Effector memory CD8-positive, alpha-beta T cell (primary cell): ENCODE data around the gene EPS8L2.
"Not testable (repeated sequence)": the region's sequence is repeated elsewhere in the genome, so short reads cannot be mapped to it uniquely, and the experiment has no call there.

Experiments used
- ATAC-seq: fragments of 150-1000 bp; cut with Tn5 transposase; replicated peaks from 2 replicates; pipeline ENCODE4 v1.10.0; 2021; ENCODE audit warnings: mild to moderate bottlenecking, moderate library complexity
- DNase-seq, 3 experiments: peaks; one replicate each; pipeline ENCODE4 v3.0.0; 2021
- H3K27ac Mint-ChIP-seq, 2 donors: one replicate each; pipeline ENCODE4 v1.8.0; 2022; ENCODE audit warnings: mild to moderate bottlenecking in 2 of 2, mixed read lengths in 2 of 2, moderate library complexity in 2 of 2
- H3K27me3 Mint-ChIP-seq, 2 donors: one replicate each; pipeline ENCODE4 v1.8.0; 2022; ENCODE audit warnings: mixed read lengths in 2 of 2
- H3K36me3 Mint-ChIP-seq: one replicate; pipeline ENCODE4 v1.8.0; 2022; ENCODE audit warnings: mild to moderate bottlenecking, moderate library complexity, mixed read lengths; ENCODE audit not compliant: insufficient read depth
- H3K4me1 Mint-ChIP-seq, 2 donors: one replicate each; pipeline ENCODE4 v1.8.0; 2022; ENCODE audit warnings: low read depth in 2 of 2, mixed read lengths in 2 of 2
- H3K4me3 Mint-ChIP-seq, 2 donors: one replicate each; pipeline ENCODE4 v1.8.0; 2022; ENCODE audit warnings: mild to moderate bottlenecking in 2 of 2, mixed read lengths in 2 of 2, moderate library complexity in 2 of 2
- H3K9me3 Mint-ChIP-seq, 2 donors: one replicate each; pipeline ENCODE4 v1.8.0; 2022; ENCODE audit warnings: mixed read lengths in 2 of 2

Gene EPS8L2

GRCh38 chr11:727859-728748 is 22.1 kb downstream of the EPS8L2 start:
- Mint-ChIP-seq H3K27ac (no peak overlapping the region), H3K36me3 (peaks cover 3% of the 10 kb centered on the region), H3K27me3 (peaks cover 4 to 5% of the 10 kb centered on the region in 2 donors), H3K9me3 (no peaks in the 10 kb centered on the region), H3K4me1 (peaks cover 3 to 7% of the 10 kb centered on the region in 2 donors), H3K4me3 (peak overlapping the region in 1 of 2 donors; percentile 74)
- ATAC-seq (peak; percentile 76), DNase-seq (peak; percentile 76 to 78 (median 78))

DNA sequence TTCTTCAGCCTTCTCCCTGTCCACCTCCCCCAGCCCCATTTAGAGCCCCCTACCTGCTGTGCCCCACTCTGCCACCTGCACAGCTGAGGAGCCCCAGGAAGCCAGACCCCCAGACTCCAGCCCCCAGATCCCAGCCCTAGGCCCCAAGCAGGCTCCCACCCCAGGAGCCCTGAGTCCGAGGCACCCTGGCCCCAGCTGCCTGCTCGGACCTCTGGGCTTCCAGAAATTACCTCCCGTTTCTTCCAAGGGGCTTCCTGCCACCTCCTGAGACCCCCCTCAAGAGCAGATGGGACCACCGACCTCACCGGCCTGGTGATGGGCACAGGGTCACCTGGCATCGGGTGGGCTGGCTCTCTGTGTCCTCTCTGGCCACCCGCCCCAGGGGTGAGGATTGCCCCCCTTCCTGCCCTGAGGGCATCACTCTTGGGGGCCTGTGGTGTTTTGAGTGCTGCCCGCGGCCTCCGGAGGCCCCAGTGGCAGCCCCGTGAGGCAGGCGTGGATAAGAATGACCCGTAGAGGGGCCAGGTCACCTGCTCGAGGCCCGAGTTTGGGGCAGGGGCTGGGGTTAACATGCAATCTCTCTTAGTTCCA is 23.0 kb downstream of the EPS8L2 start:
- Mint-ChIP-seq H3K4me1 (peaks cover 0 to 5% of the 10 kb centered on the region in 2 donors), H3K27ac (no peak overlapping the region), H3K27me3 (no peaks in the 10 kb centered on the region), H3K4me3 (no peak overlapping the region), H3K9me3 (no peaks in the 10 kb centered on the region), H3K36me3 (peaks cover 3% of the 10 kb centered on the region)
- ATAC-seq: no peak
- DNase-seq: no peak

DNA sequence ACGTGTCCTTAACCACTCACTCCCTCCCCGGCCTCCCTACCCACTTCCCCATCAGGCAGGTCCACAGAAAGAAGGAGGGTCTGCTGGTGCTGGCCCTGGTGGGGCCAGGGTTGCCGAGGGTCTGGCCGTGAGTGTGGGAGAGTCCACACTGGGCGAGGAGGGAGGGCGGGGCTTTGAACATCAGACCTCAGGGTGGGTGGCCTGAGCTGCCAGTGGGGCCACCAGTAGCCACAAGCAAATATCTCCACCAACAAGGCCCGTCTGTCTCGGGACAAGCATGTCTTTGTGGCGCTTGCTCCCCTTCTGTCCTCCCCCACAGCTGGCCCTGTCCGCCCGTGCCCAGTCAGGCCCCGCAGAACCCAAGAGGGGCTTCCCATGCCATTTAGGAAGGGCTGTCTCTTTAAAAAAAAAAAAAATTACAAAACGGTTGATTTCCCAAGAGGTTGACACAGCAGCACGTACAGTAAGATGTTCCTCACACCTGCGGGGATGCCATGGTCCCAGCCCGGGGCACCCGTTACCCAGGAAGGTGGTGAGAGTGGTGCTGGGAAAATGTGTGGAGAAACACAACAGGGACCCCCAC is 23.6 kb downstream of the EPS8L2 start:
- H3K36me3 Mint-ChIP-seq: peaks cover 3% of the 10 kb centered on the region
- H3K4me1 Mint-ChIP-seq: peaks cover 0 to 5% of the 10 kb centered on the region in 2 donors
- no peak overlapping the region for H3K4me3 Mint-ChIP-seq
- ATAC-seq (no peak), DNase-seq (no peak)
- H3K27me3 Mint-ChIP-seq: no peaks in the 10 kb centered on the region
- no peaks in the 10 kb centered on the region for H3K9me3 Mint-ChIP-seq
- no peak overlapping the region for H3K27ac Mint-ChIP-seq

DNA sequence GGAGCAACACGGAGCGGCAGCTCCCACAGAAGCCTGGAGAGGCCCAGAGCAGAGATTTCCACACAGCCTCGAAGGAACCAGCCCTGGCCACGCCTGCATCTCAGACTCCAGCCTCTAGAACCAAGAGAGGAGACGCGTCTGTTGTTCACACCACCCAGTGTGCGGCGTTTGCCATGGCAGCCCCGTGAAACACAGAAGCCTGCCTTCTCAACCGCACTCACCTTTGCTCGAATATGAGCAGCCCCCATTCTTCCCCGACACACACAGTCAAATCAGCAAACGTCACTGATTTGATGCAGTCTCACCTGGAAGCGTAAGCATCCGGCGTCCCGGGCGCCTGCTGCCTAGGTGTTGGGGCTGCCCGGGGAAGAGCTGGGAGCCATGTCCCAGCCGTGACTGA is 27.0 kb downstream of the EPS8L2 start:
- peaks cover 3% of the 10 kb centered on the region for H3K36me3 Mint-ChIP-seq
- peaks cover 5 to 6% of the 10 kb centered on the region in 2 donors for H3K4me1 Mint-ChIP-seq
- H3K27ac Mint-ChIP-seq: no peak overlapping the region
- no peak overlapping the region for H3K4me3 Mint-ChIP-seq
- no peaks in the 10 kb centered on the region for H3K9me3 Mint-ChIP-seq
- no peaks in the 10 kb centered on the region for H3K27me3 Mint-ChIP-seq
- ATAC-seq: no peak
- DNase-seq: no peak

DNA sequence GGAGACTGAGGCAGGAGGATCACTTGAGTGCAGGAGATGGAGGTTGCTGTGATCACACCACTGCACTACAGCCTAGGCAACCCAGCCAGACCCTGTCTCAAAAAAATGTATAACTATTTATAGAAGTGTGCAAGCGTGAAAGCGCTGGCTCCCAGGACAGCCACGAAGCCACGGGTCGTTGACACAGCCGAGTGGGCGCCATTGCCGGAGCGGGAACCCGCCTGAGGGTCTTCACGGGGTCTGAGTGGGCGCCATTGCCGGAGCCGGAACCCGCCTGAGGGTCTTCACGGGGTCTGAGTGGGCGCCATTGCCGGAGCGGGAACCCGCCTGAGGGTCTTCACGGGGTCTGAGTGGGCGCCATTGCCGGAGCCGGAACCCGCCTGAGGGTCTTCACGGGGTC is 28.5 kb downstream of the EPS8L2 start:
- H3K9me3 Mint-ChIP-seq, H3K4me3 Mint-ChIP-seq, H3K36me3 Mint-ChIP-seq, H3K27ac Mint-ChIP-seq, H3K4me1 Mint-ChIP-seq, DNase-seq, ATAC-seq: not testable (repeated sequence)
- H3K27me3 Mint-ChIP-seq: peaks cover 0 to 11% of the 10 kb centered on the region in 2 donors

DNA sequence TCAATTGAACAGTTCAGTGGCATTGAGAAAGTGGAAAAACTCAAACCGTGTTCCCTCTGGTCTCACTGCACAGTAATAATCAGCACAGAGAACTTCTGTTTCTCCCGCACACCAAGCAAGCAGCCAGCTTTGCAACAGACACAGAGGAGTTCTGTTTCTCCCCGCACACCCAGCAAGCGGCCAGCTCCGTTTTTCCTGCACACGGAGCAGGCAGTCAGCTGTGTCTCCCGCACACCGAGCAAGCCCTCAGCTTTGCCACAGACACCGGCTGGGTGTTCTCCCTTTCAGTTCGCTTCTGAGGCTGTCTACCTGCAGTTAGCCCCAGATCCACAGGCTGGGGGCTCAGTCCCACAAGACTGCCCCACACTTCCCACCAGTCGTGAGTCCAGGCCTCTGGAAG is 31.3 kb downstream of the EPS8L2 start:
- DNase-seq (no peak), ATAC-seq (no peak)
- Mint-ChIP-seq H3K27ac (no peak overlapping the region), H3K9me3 (no peaks in the 10 kb centered on the region), H3K27me3 (peaks cover 0 to 14% of the 10 kb centered on the region in 2 donors), H3K36me3 (no peaks in the 10 kb centered on the region), H3K4me3 (peak overlapping the region in 1 of 2 donors; percentile 31), H3K4me1 (peaks cover 5 to 6% of the 10 kb centered on the region in 2 donors)

- H3K36me3 Mint-ChIP-seq, H3K9me3 Mint-ChIP-seq, DNase-seq, H3K4me1 Mint-ChIP-seq, H3K27ac Mint-ChIP-seq, ATAC-seq: not testable (repeated sequence)
- peaks cover 0 to 14% of the 10 kb centered on the region in 2 donors for H3K27me3 Mint-ChIP-seq
- H3K4me3 Mint-ChIP-seq: peak overlapping the region in 1 of 2 donors; percentile 31
These were observed 31.9 kb downstream of the EPS8L2 start for GRCh38 chr11:737899-738298.

DNA sequence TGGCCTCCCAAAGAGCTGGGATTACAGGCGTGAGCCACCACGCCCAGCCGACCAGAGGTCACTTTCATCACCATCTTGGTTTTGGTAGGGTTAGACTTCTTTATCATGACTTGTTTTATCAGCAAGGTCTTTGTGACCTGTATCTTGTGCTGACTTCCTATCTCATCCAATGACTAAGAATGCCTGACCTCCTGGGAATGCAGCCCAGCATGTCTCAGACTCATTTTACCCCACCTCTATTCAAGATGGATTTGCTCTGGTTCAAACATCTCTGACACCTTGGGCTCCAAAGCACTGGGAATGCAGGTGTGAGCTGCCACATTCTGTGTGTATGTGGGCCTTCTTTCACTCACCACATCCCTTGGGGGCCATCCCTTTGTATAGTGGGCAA is 36.1 kb downstream of the EPS8L2 start:
- Mint-ChIP-seq H3K9me3 (no peaks in the 10 kb centered on the region), H3K4me1 (peaks cover 5 to 9% of the 10 kb centered on the region in 2 donors), H3K27me3 (peaks cover 0 to 14% of the 10 kb centered on the region in 2 donors), H3K36me3 (peaks cover 4% of the 10 kb centered on the region), H3K4me3 (no peak overlapping the region), H3K27ac (no peak overlapping the region)
- ATAC-seq (no peak), DNase-seq (no peak)

GRCh38 chr11:742571-743201 is 36.7 kb downstream of the EPS8L2 start:
- H3K4me1 Mint-ChIP-seq: peaks cover 2 to 6% of the 10 kb centered on the region in 2 donors
- DNase-seq (no peak), ATAC-seq (no peak)
- H3K36me3 Mint-ChIP-seq: peaks cover 4% of the 10 kb centered on the region
- H3K4me3 Mint-ChIP-seq: no peak overlapping the region
- H3K27ac Mint-ChIP-seq: no peak overlapping the region
- H3K9me3 Mint-ChIP-seq: no peaks in the 10 kb centered on the region
- H3K27me3 Mint-ChIP-seq: peaks cover 0 to 14% of the 10 kb centered on the region in 2 donors

GRCh38 chr11:745428-745827 is 39.4 kb downstream of the EPS8L2 start:
- Mint-ChIP-seq H3K4me3 (no peak overlapping the region), H3K4me1 (peaks cover 3 to 12% of the 10 kb centered on the region in 2 donors), H3K36me3 (peaks cover 4% of the 10 kb centered on the region), H3K27ac (no peak overlapping the region), H3K27me3 (no peaks in the 10 kb centered on the region), H3K9me3 (no peaks in the 10 kb centered on the region)
- DNase-seq (no peak), ATAC-seq (no peak)

DNA sequence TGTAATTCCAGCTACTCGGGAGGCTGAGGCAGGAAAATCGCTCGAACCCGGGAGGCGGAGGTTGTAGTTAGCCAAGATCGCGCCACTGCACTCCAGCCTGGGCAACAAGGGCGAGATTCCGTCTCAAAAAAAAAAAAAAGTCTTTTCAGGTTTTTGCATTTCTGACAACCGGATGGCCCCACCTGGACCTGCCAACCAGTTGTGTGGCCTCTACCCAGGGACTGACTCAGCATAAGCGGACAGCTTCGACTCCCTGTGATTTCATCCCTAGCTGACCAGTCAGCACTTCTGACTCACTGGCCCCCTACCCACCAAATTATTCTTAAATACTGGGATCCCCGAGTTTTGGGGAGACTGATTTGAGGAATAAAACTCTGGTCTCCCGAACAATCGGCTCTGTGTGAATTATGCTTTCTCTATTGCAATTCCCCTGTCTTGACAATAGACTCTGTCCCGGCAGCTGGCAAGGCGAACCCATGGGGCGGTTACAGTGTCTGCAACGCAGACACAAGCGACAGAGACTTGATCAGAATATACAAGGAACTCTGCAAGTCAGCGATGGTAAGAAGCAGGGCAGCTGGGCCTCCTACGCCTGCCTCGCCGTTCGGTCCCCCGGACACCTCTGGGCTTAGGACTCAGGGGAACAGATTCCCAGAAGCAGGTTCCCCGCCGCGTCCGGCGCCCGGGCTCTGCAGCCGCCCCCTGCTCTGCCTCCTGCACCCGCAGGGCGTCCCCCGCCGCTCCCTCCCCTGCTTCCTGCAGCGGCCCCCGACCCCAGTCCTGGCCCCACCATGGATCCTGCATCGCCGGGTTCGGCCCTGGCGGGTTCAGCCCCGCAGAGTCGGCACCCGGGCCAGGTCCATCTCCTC is 40.5 kb downstream of the EPS8L2 start:
- DNase-seq (no peak), ATAC-seq (peak; percentile 43)
- Mint-ChIP-seq H3K27me3 (no peaks in the 10 kb centered on the region), H3K4me1 (peaks cover 3 to 13% of the 10 kb centered on the region in 2 donors), H3K36me3 (peaks cover 4% of the 10 kb centered on the region), H3K27ac (peak overlapping the region; percentile 35 to 72), H3K9me3 (no peaks in the 10 kb centered on the region), H3K4me3 (peak overlapping the region; percentile 79 to 81)

- DNase-seq (peak; percentile 57 to 73 (median 73)), ATAC-seq (peak; percentile 86)
- peaks cover 3 to 13% of the 10 kb centered on the region in 2 donors for H3K4me1 Mint-ChIP-seq
- peaks cover 4% of the 10 kb centered on the region for H3K36me3 Mint-ChIP-seq
- peak within 1 kb of the TSS; percentile 72 to 83 for H3K27ac Mint-ChIP-seq
- no peaks in the 10 kb centered on the region for H3K27me3 Mint-ChIP-seq
- peak within 1 kb of the TSS; percentile 79 to 81 for H3K4me3 Mint-ChIP-seq
- H3K9me3 Mint-ChIP-seq: no peaks in the 10 kb centered on the region
These were observed 41.4 kb downstream of the EPS8L2 start, which contains the start of gene TALDO1 for GRCh38 chr11:747158-748006. Gene TALDO1 (plus strand): TSS chr11:747464. CDS start chr11:747482, 18 bp downstream.
